Uterus (tissue), 4 donors: Measurements from ENCODE around the gene CDC42BPG. TPM values are rescaled to one million over a fixed set of nuclear protein-coding genes. Genes with fewer than 3 reads are reported as not detected.

ENCODE experiments used
- DNase-seq, 2 donors: peaks; one replicate each; pipeline ENCODE4 v3.0.0-alpha.2; 2019 to 2020
- H3K27ac ChIP-seq, 2 donors: fragments of 200-600 bp; sonication (generic); 1 replicate in 1 of 2; 2 replicates in 1 of 2; pipeline ENCODE4 v1.5.1; 2016 to 2018
- H3K27me3 ChIP-seq, 2 donors: fragments of 200-600 bp; sonication (generic); one replicate each; pipeline ENCODE4 v1.5.1; 2018 to 2019; ENCODE audit warnings: control low read depth in 1 of 2
- H3K36me3 ChIP-seq, 2 donors: fragments of 200-600 bp; sonication (generic); one replicate each; pipeline ENCODE4 v1.5.1; 2019; ENCODE audit warnings: control low read depth in 1 of 2
- H3K4me1 ChIP-seq, 2 donors: fragments of 200-600 bp; sonication (generic); one replicate each; pipeline ENCODE4 v1.5.1; 2018 to 2019; ENCODE audit warnings: control low read depth in 1 of 2
- H3K4me3 ChIP-seq, 2 donors: fragments of 200-600 bp; sonication (generic); 1 replicate in 1 of 2; 2 replicates in 1 of 2; pipeline ENCODE4 v1.5.1; 2018 to 2019; ENCODE audit warnings: mild to moderate bottlenecking in 1 of 2
- H3K9me3 ChIP-seq, 2 donors: fragments of 200-600 bp; sonication (generic); one replicate each; pipeline ENCODE4 v1.5.1; 2019; ENCODE audit warnings: control low read depth in 1 of 2
- CTCF ChIP-seq, 4 experiments: fragments of 200-600 bp in 2 of 4; fragments of 450-650 bp in 2 of 4; sonication (generic) in 2 of 4; IDR thresholded peaks; one replicate each; pipeline ENCODE4 v1.5.1; 2016 to 2019; ENCODE audit warnings: antibody characterized with exemption in 4 of 4, mild to moderate bottlenecking in 2 of 4, moderate library complexity in 1 of 4
- POLR2A ChIP-seq, 2 donors: fragments of 450-650 bp; IDR thresholded peaks; one replicate each; pipeline ENCODE4 v1.6.1; 2016; ENCODE audit warnings: antibody characterized with exemption in 2 of 2, mild to moderate bottlenecking in 1 of 2, moderate library complexity in 1 of 2
- intact Hi-C: fragments of 100-400 bp; cut with DNase I; formaldehyde crosslinking; loops from one replicate; pipeline ENCODE4 v1.15.1; 2023; ENCODE audit warnings: low total_unique reads
- total RNA-seq, 4 donors: library from RNA; depleted of rRNA in 3 of 4; stranded (reverse); fragments of >200 nt in 3 of 4; gene quantifications; one replicate each; pipeline versions ENCODE4 v1.1.0 to v1.2.4, GENCODE V29; 2014 to 2023
- donor health status: DM: yes; HTN: yes; CAD: no.

CDC42BPG gene
- total RNA-seq, 4 donors from 2014 or later: under 0.01 to 2.7 (median 0.30) TPM

DNA sequence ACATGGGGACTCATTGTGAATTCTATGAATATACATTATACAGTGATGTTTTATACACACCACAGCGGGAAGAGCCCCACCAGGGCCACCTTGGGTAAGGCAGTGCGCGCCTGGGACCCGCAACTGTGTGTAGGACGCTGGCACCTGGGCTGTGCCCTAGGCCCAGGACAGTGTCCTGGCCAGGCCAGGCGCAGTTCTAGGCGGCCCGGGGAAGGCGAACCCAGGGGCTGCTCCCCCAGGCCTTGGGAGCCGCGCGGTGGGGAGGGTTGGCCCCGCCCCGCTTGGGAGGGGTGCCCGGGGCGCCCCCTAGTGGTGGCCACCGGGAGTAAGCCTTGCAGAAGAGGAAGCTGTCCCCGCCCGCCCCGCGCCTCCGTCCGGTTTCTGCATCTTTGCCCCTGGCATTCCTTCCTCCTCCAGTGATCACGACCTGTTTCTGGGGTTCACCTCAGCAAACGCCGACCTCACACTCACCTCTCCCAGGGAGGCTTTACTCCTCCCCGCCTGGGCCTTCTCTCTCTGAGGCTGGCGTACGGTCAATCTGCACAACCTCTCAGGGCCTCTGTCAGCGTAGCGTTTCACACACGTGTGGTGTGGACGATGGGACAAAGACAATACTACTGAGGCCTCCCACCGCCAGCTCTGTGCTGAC is 43.4 kb upstream of the CDC42BPG start:
- intact Hi-C loops: loop anchor here (2.0 kb wide), 1 partner anchor 43 kb away; the partner anchor contains the start of gene CDC42BPG
- peak in 1 of 2 donors; percentile 26 for TF ChIP-seq POLR2A (IDR thresholded peaks at IDR 0.05)
- peak; percentile 94 to 98 (median 96) for TF ChIP-seq CTCF (IDR thresholded peaks at IDR 0.05)
- DNase-seq: peak; percentile 69 to 83
- no peaks in the 10 kb centered on the region for H3K9me3 ChIP-seq
- peaks cover 0 to 5% of the 10 kb centered on the region in 2 donors for H3K4me1 ChIP-seq
- peak overlapping the region in 1 of 2 donors; percentile 21 for H3K4me3 ChIP-seq
- H3K27ac ChIP-seq: peak overlapping the region; percentile 60 to 62
- no peaks in the 10 kb centered on the region for H3K36me3 ChIP-seq
- no peaks in the 10 kb centered on the region for H3K27me3 ChIP-seq

DNA sequence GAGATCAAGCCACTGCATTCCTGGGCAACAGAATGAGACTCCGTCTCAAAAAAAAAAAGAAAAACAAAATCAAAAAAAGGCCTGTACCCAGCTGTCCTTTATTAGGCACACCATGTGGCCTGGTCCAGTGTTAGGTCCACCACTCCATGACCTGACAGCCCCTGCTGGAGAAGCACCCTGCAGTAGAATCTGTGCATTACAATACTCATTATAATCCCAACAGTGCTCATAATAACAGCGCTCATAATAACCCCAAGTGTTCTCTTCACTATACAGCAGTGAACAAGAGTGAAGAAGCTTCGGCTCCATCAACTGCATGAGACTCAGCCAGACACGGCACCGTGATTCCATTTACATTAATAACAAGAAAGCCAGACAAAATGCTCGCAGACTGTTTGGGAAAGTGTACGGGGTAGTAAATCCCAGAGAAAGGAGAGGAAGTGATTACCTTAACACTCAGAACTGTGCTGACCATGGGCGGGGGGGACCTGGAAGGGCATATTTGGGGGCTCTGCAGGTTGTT is 42.8 kb upstream of the CDC42BPG start:
- H3K27me3 ChIP-seq: no peaks in the 10 kb centered on the region
- TF ChIP-seq CTCF (IDR thresholded peaks at IDR 0.05) (no peak), POLR2A (IDR thresholded peaks at IDR 0.05) (no peak)
- intact Hi-C loops: no loop called here
- no peaks in the 10 kb centered on the region for H3K9me3 ChIP-seq
- H3K4me1 ChIP-seq: peaks cover 0 to 5% of the 10 kb centered on the region in 2 donors
- H3K36me3 ChIP-seq: no peaks in the 10 kb centered on the region
- H3K27ac ChIP-seq: peak overlapping the region; percentile 60 to 62
- no peak overlapping the region for H3K4me3 ChIP-seq
- no peak for DNase-seq

DNA sequence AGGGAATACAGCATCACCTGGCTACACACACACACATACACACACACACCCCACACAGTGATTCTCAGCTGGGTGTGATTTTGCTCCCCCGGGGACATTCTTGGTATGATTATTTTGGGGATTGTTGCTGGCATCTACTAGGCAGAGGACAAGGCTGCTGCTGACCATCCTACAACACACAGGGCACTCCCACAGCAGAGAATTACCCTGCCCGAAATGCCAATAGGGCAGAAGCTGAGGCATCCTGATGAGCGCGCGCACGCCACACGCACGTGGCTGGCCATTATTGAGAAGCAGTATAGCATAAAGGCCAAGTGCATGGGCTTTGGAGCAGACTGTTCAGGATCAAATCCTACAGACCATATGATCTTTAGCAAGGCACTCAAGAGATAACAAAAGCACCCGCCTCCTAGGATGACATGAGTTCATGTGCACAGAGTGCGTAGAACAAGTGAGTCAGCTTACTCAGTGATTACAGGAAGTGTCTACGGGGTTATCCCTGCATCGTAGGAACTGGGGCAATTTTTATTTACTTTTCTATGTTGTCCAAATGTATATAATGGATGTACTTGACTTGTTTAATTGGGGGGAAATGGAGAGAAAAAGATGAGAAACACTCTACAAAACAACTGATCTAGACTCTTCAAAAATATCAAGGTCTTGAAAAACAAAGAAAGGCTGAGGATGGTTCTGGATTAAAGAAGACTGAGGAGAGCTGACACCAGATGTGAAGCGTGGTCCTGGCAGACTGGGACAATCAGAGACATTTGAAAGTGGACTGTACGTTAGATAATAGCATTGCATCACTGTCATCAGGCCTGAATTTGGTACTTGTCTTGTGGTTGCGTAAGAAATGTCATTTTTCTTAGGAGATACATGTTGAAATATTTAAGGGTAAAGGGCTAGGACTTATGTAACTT is 41.2 kb upstream of the CDC42BPG start:
- H3K27ac ChIP-seq: no peak overlapping the region
- H3K4me1 ChIP-seq: peaks cover 0 to 5% of the 10 kb centered on the region in 2 donors
- H3K36me3 ChIP-seq: no peaks in the 10 kb centered on the region
- no peaks in the 10 kb centered on the region for H3K27me3 ChIP-seq
- no peaks in the 10 kb centered on the region for H3K9me3 ChIP-seq
- no peak overlapping the region for H3K4me3 ChIP-seq
- no peak for DNase-seq
- TF ChIP-seq CTCF (IDR thresholded peaks at IDR 0.05) (no peak), POLR2A (IDR thresholded peaks at IDR 0.05) (no peak)
- intact Hi-C loops: no loop called here

DNA sequence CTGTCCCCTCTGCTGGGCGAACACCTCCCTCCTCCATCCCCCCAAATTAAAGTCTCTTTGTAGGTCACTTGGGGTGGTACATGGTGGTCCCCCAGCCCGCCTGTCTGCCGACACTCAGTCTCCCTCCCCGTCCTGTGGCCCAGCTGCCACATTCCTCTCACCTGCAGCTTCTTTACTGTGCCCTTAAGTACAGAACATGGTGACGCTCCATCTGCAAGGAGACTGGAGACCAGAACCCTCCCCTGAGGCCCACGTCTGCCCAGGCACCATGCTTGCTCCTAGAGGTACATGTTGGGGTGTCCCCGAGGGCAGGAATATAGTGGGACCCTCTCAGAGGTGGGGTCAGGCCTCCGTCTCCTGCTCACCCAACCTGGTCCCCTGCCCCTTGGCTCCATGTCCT is 39.6 kb upstream of the CDC42BPG start:
- peak overlapping the region in 1 of 2 donors; percentile 81 for H3K27ac ChIP-seq
- H3K36me3 ChIP-seq: no peaks in the 10 kb centered on the region

More for the DNA sequence above, 39.6 kb upstream of the CDC42BPG start:
- TF ChIP-seq CTCF (IDR thresholded peaks at IDR 0.05): no peak
- TF ChIP-seq POLR2A (IDR thresholded peaks at IDR 0.05): no peak
- Histone ChIP-seq H3K9me3 (no peaks in the 10 kb centered on the region), H3K4me3 (no peak overlapping the region), H3K4me1 (peaks cover 0 to 5% of the 10 kb centered on the region in 2 donors), H3K27me3 (no peaks in the 10 kb centered on the region)
- intact Hi-C loops: no loop called here
- DNase-seq: no peak
